Tibial artery (tissue), 4 donors: ENCODE data around the gene HSD17B11.
"Not testable (repeated sequence)": the region's sequence is repeated elsewhere in the genome, so short reads cannot be mapped to it uniquely, and the experiment has no call there.

ENCODE experiments used
- DNase-seq, 2 donors: peaks; one replicate each; pipeline ENCODE4 v3.0.0-alpha.2; 2019
- H3K27ac ChIP-seq, 2 donors: fragments of 200-600 bp; sonication (generic) in 1 of 2; 1 replicate in 1 of 2; 2 replicates in 1 of 2; pipeline ENCODE4 v1.5.1; 2018 to 2019; ENCODE audit warnings: mild to moderate bottlenecking in 1 of 2
- H3K27me3 ChIP-seq, 2 donors: fragments of 200-600 bp; sonication (generic) in 1 of 2; one replicate each; pipeline versions ENCODE4 v1.5.1 to v1.6.0; 2016 to 2019
- H3K36me3 ChIP-seq, 3 donors: fragments of 200-600 bp; sonication (generic) in 2 of 3; one replicate each; pipeline ENCODE4 v1.5.1; 2016 to 2019; ENCODE audit warnings: mild to moderate bottlenecking in 2 of 3
- H3K4me1 ChIP-seq, 4 donors: fragments of 200-600 bp; sonication (generic) in 2 of 4; 1 replicate in 3 of 4; 2 replicates in 1 of 4; pipeline ENCODE4 v1.5.1; 2016 to 2019
- H3K4me3 ChIP-seq, 2 donors: fragments of 200-600 bp; sonication (generic) in 1 of 2; 1 replicate in 1 of 2; 2 replicates in 1 of 2; pipeline ENCODE4 v1.5.1; 2018 to 2019; ENCODE audit warnings: mild to moderate bottlenecking in 2 of 2
- H3K9me3 ChIP-seq, 3 donors: fragments of 200-600 bp; sonication (generic) in 1 of 3; one replicate each; pipeline ENCODE4 v1.5.1; 2016 to 2019
- CTCF ChIP-seq, 2 experiments: fragments of 200-600 bp in 1 of 2; fragments of 450-650 bp in 1 of 2; IDR thresholded peaks; one replicate each; pipeline ENCODE4 v1.5.1; 2017 to 2019; ENCODE audit warnings: antibody characterized with exemption in 2 of 2, mild to moderate bottlenecking in 1 of 2, moderate library complexity in 1 of 2
- intact Hi-C: fragments of 100-400 bp; cut with DNase I; formaldehyde crosslinking; loops from one replicate; pipeline ENCODE4 v1.15.0; 2023; ENCODE audit warnings: low total_unique reads

HSD17B11 gene

GRCh38 chr4:87298362-87298761 is 92.6 kb downstream of the HSD17B11 start:
- intact Hi-C loops: no loop called here
- Histone ChIP-seq H3K4me3 (no peak overlapping the region), H3K27me3 (no peaks in the 10 kb centered on the region), H3K4me1 (no peaks in the 10 kb centered on the region), H3K9me3 (peaks cover 0 to 5% (median 0%) of the 10 kb centered on the region in 3 donors), H3K36me3 (no peaks in the 10 kb centered on the region), H3K27ac (no peak overlapping the region)
- DNase-seq: no peak
- no peak for TF ChIP-seq CTCF (IDR thresholded peaks at IDR 0.05)

- H3K9me3 ChIP-seq: peaks cover 0 to 10% (median 0%) of the 10 kb centered on the region in 3 donors
- DNase-seq, H3K4me1 ChIP-seq, H3K4me3 ChIP-seq, H3K27ac ChIP-seq, H3K36me3 ChIP-seq, intact Hi-C loops, H3K27me3 ChIP-seq: not testable (repeated sequence)
These were observed 96.1 kb downstream of the HSD17B11 start for GRCh38 chr4:87294911-87295310.

- H3K27me3 ChIP-seq, H3K27ac ChIP-seq, H3K4me1 ChIP-seq, H3K36me3 ChIP-seq, DNase-seq, H3K4me3 ChIP-seq, intact Hi-C loops: not testable (repeated sequence)
- H3K9me3 ChIP-seq: peaks cover 0 to 10% (median 0%) of the 10 kb centered on the region in 3 donors
These were observed 97.1 kb downstream of the HSD17B11 start for GRCh38 chr4:87293889-87294288.

- Histone ChIP-seq H3K36me3 (no peaks in the 10 kb centered on the region), H3K9me3 (peaks cover 0 to 21% (median 8%) of the 10 kb centered on the region in 3 donors), H3K4me1 (no peaks in the 10 kb centered on the region), H3K27ac (no peak overlapping the region), H3K27me3 (no peaks in the 10 kb centered on the region), H3K4me3 (no peak overlapping the region)
- no peak for TF ChIP-seq CTCF (IDR thresholded peaks at IDR 0.05)
- intact Hi-C loops: no loop called here
- no peak for DNase-seq
These were observed 104.0 kb downstream of the HSD17B11 start for GRCh38 chr4:87286970-87287369.
